Activated CD8-positive, alpha-beta memory T cell treated with anti-CD3 and anti-CD28 coated beads for 36 hours (primary cell): ENCODE measurements around the gene LILRA6. TPM values are rescaled to one million over a fixed set of nuclear protein-coding genes. Genes with fewer than 3 reads are reported as not detected.
"Not testable (repeated sequence)": the region's sequence is repeated elsewhere in the genome, so short reads cannot be mapped to it uniquely, and the experiment has no call there.

Source experiments
- CTCF ChIA-PET: fragments of 350-600 bp; sonication (Branson Sonifier 250); formaldehyde crosslinking; loops from one replicate; lab custom pipeline; 2021; ENCODE audit warnings: antibody characterized with exemption; lab: Charles Lee
- POLR2A ChIA-PET: fragments of 350-600 bp; sonication (Branson Sonifier 250); formaldehyde crosslinking; loops from one replicate; lab custom pipeline; 2021; ENCODE audit warnings: antibody characterized with exemption; lab: Charles Lee
- total RNA-seq, 2 experiments: library from RNA; stranded (reverse); gene quantifications; one replicate each; pipeline ENCODE4 v1.2.3, GENCODE V29; 2021

Gene LILRA6
- total RNA-seq, 2 experiments from 2014 or later = not detected

DNA sequence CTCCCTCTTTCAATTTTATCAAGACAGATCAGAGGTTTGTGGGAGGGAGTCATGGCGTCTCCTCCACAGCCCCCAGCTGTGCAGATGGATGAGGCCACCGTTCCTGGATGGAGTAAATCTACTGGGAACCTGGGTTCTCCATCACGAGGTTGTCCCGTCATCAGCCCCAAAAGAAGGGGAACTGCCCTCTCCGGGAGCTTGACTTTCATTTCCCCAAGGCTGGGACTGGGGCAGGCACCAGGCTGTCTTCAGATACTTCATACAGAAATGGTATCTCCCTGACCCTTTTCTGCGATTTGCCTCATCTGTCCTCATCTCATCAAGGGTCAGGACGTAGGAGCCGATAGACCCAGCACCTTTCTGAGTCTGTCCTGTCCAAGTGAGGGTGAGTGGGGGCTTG, 28.5 kb upstream of the LILRA6 start:
- POLR2A ChIA-PET = no interaction called here
- CTCF ChIA-PET = no interaction called here

- ChIA-PET CTCF (interaction anchor here (1.0 kb wide), 1 partner anchor 122 kb away, joined by 3 read pairs; no protein-coding TSS in a partner anchor), POLR2A (no interaction called here)
These were observed 26.3 kb upstream of the LILRA6 start for GRCh38 chr19:54268936-54269335.

GRCh38 chr19:54266133-54266532, 23.5 kb upstream of the LILRA6 start:
- ChIA-PET POLR2A (no interaction called here), CTCF (interaction anchor here (0.6 to 1.5 kb wide), 20 partner anchors 9 to 681 kb away, joined by 3 to 8 read pairs (median 3); partner anchors contain the start of genes LILRB5 and NLRP7)

- ChIA-PET CTCF (no interaction called here), POLR2A (no interaction called here)
These were observed 19.9 kb upstream of the LILRA6 start for GRCh38 chr19:54262470-54262869.

DNA sequence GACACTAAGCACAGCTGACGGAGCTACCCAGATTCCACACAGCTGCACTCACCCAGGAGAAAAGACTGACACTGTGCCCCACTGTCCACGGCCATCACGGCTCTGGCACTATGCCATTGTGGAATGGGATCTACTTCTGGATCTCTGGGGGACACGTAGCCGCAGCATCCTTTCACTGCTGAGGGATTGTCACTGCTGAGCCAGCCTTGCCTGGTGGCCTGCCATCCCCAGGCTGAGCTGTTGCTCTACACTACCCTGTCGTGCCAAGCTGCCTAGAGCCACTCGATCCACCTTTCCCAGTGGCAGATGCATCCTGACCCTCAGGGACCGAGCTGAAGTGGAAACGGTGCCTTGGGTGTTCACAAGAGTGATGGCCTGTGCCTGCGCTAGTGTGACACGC, 19.5 kb upstream of the LILRA6 start:
- ChIA-PET POLR2A (no interaction called here), CTCF (no interaction called here)

GRCh38 chr19:54257116-54257480, 14.5 kb upstream of the LILRA6 start, which contains the start of gene LILRB5:
TSS of gene LILRB5 (minus strand) at chr19:54257273. CDS start at chr19:54257193, 80 bp downstream.
- CTCF ChIA-PET = interaction anchor here (0.8 to 2.3 kb wide), 2 partner anchors 9 to 121 kb away, joined by 3 to 8 read pairs; no protein-coding TSS in a partner anchor
- POLR2A ChIA-PET = no interaction called here

GRCh38 chr19:54256250-54257115, 13.9 kb upstream of the LILRA6 start:
- CTCF ChIA-PET = interaction anchor here (0.8 to 2.3 kb wide), 2 partner anchors 10 to 122 kb away, joined by 3 to 8 read pairs; no protein-coding TSS in a partner anchor
- POLR2A ChIA-PET = no interaction called here

DNA sequence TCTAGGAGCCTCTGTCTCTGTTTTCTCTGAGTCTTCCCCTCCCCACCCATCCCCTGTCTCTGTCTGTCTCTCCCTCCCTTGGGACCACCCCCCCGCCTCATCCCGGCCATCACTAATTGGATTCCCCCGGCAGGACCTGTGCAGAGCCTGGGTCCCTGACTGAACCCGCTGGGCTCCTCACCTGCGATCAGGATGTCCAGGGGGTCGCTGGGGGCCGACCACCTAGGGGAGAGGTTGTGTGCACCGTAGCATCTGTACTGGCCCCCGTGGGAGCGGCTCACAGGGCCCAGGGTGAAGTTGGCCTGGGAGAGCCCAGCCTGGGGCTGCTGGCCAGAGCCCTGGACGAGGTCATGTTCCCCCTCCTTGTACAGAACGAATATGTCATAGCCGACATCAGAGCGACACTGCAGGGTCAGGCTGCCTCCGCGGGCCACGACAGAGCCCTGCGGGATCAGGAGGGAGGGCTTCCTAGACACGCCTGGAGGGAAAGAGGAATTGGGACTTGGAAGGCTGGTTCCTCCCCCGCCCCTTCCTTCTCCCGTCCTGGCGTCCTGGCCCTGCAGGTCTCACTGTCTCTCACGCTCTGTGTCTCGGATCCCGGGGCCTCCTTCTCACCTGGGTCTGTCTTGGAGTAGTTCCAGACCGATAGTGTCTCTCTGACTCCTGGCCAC, 12.7 kb upstream of the LILRA6 start:
- CTCF ChIA-PET = no interaction called here
- POLR2A ChIA-PET = no interaction called here

DNA sequence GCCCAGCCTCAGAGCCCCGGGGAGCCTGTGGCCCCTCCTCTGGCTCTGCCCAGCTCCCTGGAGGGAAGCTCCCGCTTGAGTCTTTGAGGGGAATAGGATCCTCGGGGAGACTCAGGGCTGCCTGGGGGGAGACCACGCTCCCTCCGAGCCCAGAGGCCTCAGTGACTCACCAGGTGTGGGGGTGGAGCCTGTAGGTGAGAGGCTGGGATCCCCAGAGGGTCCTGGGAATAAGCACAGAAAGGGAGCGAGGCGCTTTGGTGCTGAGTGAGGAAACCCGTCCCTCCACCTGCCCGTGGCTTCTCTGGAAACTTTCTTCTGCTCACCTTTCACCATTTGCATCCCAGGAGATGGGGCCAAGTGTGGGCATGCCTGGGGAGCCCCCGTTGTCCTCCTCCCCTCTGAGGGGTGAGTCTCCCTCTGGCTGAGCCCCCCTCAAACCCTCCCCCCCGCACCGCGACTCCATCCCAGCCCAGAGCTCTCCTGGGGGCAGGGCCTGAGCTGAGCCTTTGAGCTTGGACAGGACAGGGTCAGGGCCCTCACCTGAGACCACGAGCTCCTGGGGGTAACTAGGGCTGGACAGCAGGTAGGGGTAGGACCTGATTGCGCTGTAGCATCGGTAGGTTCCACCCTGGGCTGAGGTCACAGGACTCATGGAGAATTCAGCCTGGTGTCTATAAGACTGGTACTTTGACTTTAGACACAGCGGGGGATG, 11.8 kb upstream of the LILRA6 start:
- POLR2A ChIA-PET = no interaction called here
- CTCF ChIA-PET = interaction anchor here (1.1 kb wide), 1 partner anchor 12 kb away, joined by 4 read pairs; no protein-coding TSS in a partner anchor

GRCh38 chr19:54253331-54254194, 11.0 kb upstream of the LILRA6 start:
- POLR2A ChIA-PET = no interaction called here
- CTCF ChIA-PET = interaction anchor here (1.1 kb wide), 1 partner anchor 13 kb away, joined by 4 read pairs; no protein-coding TSS in a partner anchor

- CTCF ChIA-PET = interaction anchor here (0.9 kb wide), 1 partner anchor 13 kb away, joined by 3 read pairs; no protein-coding TSS in a partner anchor
These were observed 10.3 kb upstream of the LILRA6 start for GRCh38 chr19:54252845-54253244.

DNA sequence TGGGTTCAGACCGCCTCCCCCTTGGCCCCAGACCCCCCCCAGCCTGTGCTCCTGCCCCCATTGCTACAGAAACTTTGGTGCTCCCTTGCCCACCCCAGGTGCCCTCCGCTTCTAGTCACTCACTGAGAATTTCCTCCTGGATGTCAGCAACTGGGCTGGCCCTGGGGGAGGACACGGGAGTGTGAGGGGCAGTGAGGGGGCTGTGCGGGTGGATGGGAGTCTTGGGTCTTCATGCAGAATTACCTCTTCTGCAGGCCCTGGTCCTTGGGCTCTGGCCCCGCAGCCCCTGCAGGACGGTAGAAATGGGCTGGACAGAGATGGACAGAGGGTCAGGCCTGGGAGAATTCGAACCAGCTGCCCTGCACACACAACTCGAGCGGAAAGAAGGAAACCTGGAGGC, 9.7 kb upstream of the LILRA6 start:
- ChIA-PET CTCF (interaction anchor here (0.9 kb wide), 1 partner anchor 14 kb away, joined by 3 read pairs; no protein-coding TSS in a partner anchor), POLR2A (no interaction called here)

More at GRCh38 chr19:54252845-54253244, 10.3 kb upstream of the LILRA6 start:
- POLR2A ChIA-PET = no interaction called here

DNA sequence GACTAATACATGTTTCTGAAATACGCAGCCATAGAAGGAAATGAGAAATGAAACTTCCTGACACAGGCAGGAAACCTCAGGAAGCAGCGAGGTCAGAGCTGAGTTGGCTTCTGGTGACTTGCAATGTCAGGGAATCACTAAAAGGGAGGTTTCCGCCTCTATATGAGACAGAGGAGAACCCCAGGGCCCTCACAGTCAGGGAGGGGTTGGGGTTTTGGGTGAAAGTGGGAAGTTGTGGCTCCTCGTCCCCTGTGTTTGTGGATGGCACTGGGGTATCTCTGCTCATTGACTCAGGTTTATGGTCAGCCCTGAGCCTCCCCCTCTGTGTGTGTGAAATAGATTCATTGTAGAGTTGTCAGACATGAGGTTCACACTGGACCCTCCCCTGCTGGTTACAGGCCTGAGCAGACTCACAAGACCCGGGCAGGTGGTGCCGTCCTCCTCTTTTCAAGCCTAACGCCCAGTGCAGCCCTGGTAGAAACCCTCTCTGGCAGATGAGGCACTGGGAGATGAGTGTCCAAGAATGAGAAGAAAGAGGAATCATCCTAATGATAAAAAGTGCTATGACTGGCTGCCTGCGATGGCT, 5.5 kb upstream of the LILRA6 start:
- ChIA-PET POLR2A (no interaction called here), CTCF (interaction anchor here (0.6 to 1.8 kb wide), 2 partner anchors 16 to 84 kb away, joined by 3 read pairs; no protein-coding TSS in a partner anchor)

DNA sequence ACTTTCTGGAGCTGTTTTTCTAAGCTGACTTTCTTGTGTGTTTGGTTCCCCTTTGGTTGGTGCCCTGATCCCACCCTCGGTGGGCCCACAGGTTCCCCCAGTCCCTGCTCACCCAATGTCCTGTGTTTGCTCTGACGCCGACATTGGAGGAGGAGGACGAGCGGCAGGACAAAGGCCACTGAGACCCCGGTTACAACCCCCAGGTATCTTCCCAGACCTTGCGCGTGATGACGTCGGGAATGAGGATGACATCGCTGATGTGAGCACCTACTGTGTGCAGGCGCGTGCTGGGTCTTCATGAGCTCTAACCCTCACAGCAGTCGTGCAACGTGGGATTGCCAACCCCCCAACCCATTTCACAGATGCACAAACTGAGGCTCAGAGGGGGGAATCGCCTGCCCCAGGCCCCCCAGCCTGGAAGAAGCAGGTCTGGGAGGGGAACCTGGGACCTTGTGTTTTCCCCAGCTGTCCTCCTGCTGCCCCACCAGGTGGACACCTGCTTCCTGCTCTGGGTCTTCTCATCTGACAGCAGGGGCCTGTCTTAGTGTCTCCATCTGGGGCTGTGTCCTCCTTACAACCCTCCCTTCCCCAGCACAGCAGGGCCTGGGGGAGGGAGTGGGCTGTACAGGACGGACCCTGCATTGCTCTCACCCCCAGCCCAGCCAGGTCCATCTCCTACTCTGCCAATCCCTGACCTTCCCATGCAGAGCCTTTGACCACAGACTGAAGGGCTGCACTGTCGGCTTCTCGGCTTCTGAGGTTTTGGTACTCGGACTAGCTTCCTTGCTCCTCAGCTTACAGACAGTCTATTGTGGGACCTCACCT, 4.7 kb upstream of the LILRA6 start:
- POLR2A ChIA-PET = no interaction called here
- CTCF ChIA-PET = interaction anchor here (1.8 kb wide), 1 partner anchor 15 kb away, joined by 3 read pairs; no protein-coding TSS in a partner anchor

DNA sequence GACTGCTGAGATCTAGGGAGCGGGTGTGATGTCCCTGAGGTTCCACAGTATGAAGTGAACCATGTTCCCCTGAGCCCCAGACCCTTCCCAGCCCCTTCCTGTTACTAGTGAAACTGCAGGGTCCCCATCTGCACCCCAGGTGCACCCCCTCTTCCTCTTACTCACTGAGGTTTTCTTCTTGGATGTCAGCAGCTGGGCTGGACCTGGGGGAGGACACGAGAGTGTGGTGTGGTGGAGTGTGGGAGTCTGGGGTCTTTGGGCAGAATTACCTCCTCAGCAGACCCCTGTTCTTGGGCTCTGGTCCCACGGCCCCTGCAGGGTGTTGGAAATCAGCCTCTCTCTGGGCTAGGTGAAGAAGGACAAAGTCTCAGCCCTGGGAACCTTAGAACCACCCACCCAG, 3.3 kb upstream of the LILRA6 start:
- POLR2A ChIA-PET = no interaction called here

GRCh38 chr19:54243809-54244208, 1.2 kb upstream of the LILRA6 start:
- POLR2A ChIA-PET, CTCF ChIA-PET: not testable (repeated sequence)

More for the DNA sequence above, 3.3 kb upstream of the LILRA6 start:
- CTCF ChIA-PET = interaction anchor here (0.7 kb wide), 1 partner anchor 473 kb away, joined by 3 read pairs; no protein-coding TSS in a partner anchor

DNA sequence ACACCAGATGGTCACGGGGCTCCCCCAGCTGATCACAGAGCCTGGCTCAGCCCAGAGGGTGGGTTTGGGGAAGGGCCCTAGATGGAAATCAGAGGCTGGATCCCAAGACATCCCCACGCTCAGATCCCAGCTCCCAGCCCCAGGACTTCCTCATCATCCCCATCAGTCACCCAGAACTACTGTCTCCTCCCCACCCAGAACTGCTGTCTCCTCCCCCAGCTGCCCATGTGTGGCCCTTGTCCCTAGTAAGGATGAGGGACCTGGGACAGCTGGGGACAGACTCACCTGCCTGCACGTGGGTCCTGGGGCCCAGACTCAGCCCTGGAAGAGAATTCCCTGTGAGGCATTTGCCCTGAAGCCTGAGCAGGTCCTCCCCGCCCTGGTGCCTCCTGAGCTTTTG, 356 bp downstream of the LILRA6 start:
- CTCF ChIA-PET, POLR2A ChIA-PET: not testable (repeated sequence)
